A673 (cell line): ENCODE measurements around the gene EPHA6. TPM values are rescaled to one million over a fixed set of nuclear protein-coding genes. Genes with fewer than 3 reads are reported as not detected.

Experiments
- BruUV-seq: library from RNA; stranded (reverse); fragments of 400-500 nt; replicated peaks from 2 replicates; lab custom pipeline; 2021; lab: Mats Ljungman, UMichigan
- CTCF ChIA-PET: fragments of 300-600 bp; sonication (Branson Sonifier 250); formaldehyde crosslinking; loops from one replicate; lab custom pipeline; 2022; ENCODE audit warnings: antibody characterized with exemption; lab: Charles Lee
- POLR2A ChIA-PET: fragments of 300-600 bp; sonication (Branson Sonifier 250); formaldehyde crosslinking; loops from one replicate; lab custom pipeline; 2022; ENCODE audit warnings: antibody characterized with exemption; ENCODE audit not compliant: low non-redundant PET; lab: Charles Lee
- DNase-seq: peaks from one replicate; pipeline ENCODE4 v3.0.0-alpha.2; 2015; ENCODE audit warnings: low spot score
- H3K27ac ChIP-seq: fragments of 200-600 bp; sonication (generic); 2 replicates; pipeline ENCODE4 v1.5.1; 2016; ENCODE audit warnings: mixed run types, low read depth, mild to moderate bottlenecking, mixed read lengths, antibody characterized with exemption, low read length; ENCODE audit not compliant: poor library complexity, severe bottlenecking
- H3K27me3 ChIP-seq: fragments of 200-600 bp; sonication (generic); replicated peaks from 2 replicates; pipeline ENCODE4 v1.6.1; 2017; ENCODE audit warnings: mixed run types, low read depth, mild to moderate bottlenecking, mixed read lengths, antibody characterized with exemption, low read length; ENCODE audit not compliant: insufficient read depth, poor library complexity
- H3K36me3 ChIP-seq: fragments of 200-600 bp; sonication (generic); 2 replicates; pipeline ENCODE4 v1.6.1; 2016; ENCODE audit warnings: mixed run types, mild to moderate bottlenecking, mixed read lengths, antibody characterized with exemption, low read length; ENCODE audit not compliant: insufficient read depth, poor library complexity, severe bottlenecking
- H3K4me1 ChIP-seq: fragments of 200-600 bp; sonication (generic); 2 replicates; pipeline ENCODE4 v1.6.1; 2017; ENCODE audit warnings: mixed run types, mild to moderate bottlenecking, mixed read lengths, antibody characterized with exemption, low read length; ENCODE audit not compliant: insufficient read depth, poor library complexity, severe bottlenecking
- H3K4me3 ChIP-seq: fragments of 200-600 bp; sonication (generic); 2 replicates; pipeline ENCODE4 v1.5.1; 2016; ENCODE audit warnings: low read depth, mixed run types, mild to moderate bottlenecking, mixed read lengths, low read length; ENCODE audit not compliant: poor library complexity, severe bottlenecking
- H3K9me3 ChIP-seq: fragments of 200-600 bp; sonication (generic); 2 replicates; pipeline ENCODE4 v1.6.1; 2016; ENCODE audit warnings: mixed run types, low read depth, mild to moderate bottlenecking, mixed read lengths, antibody characterized with exemption, low read length; ENCODE audit not compliant: poor library complexity, severe bottlenecking
- CTCF ChIP-seq: fragments of 300-800, 200-600 bp; sonication (generic); conservative IDR thresholded peaks from 2 replicates; pipeline ENCODE4 v1.5.1; 2017; ENCODE audit warnings: low read depth, mild to moderate bottlenecking, antibody characterized with exemption, low read length, moderate library complexity, mixed read lengths
- EZH2 ChIP-seq: fragments of 200-600 bp; sonication (generic); IDR thresholded peaks from 2 replicates; pipeline ENCODE4 v1.6.1; 2017; ENCODE audit warnings: borderline replicate concordance, low read depth, mild to moderate bottlenecking, mixed read lengths, antibody characterized with exemption, low read length; ENCODE audit not compliant: poor library complexity, severe bottlenecking
- intact Hi-C: fragments of 100-400 bp; cut with micrococcal nuclease; formaldehyde crosslinking; loops from one replicate; pipeline ENCODE4 v1.10.0; 2022; ENCODE audit not compliant: unreplicated experiment
- total RNA-seq: library from RNA; stranded (reverse); gene quantifications from 2 replicates; pipeline ENCODE4 v1.2.3, GENCODE V29; 2021

EPHA6 gene
- total RNA-seq, 1 experiment from 2014 or later = not detected

GRCh38 chr3:97579365-97579764 lies 765.0 kb downstream of the EPHA6 start:
- Histone ChIP-seq H3K4me3 (no peak overlapping the region), H3K27ac (no peak overlapping the region), H3K27me3 (no peaks in the 10 kb centered on the region), H3K9me3 (no peaks in the 10 kb centered on the region), H3K36me3 (no peaks in the 10 kb centered on the region), H3K4me1 (no peaks in the 10 kb centered on the region)
- DNase-seq = no peak
- no peak for TF ChIP-seq EZH2
- TF ChIP-seq CTCF = no peak
- no TSS peak for BruUV-seq
- CTCF ChIA-PET = no interaction called here
- POLR2A ChIA-PET = no interaction called here
- intact Hi-C loops = no loop called here

GRCh38 chr3:97610626-97611025 lies 796.2 kb downstream of the EPHA6 start:
- H3K4me3 ChIP-seq = no peak overlapping the region
- H3K9me3 ChIP-seq = no peaks in the 10 kb centered on the region
- no peak overlapping the region for H3K27ac ChIP-seq
- H3K36me3 ChIP-seq = no peaks in the 10 kb centered on the region
- POLR2A ChIA-PET = no interaction called here
- no TSS peak for BruUV-seq
- no peaks in the 10 kb centered on the region for H3K4me1 ChIP-seq
- no peak for TF ChIP-seq CTCF
- TF ChIP-seq EZH2 = no peak
- no peak for DNase-seq
- no peaks in the 10 kb centered on the region for H3K27me3 ChIP-seq
- intact Hi-C loops = no loop called here
- CTCF ChIA-PET = no interaction called here

- Histone ChIP-seq H3K36me3 (no peaks in the 10 kb centered on the region), H3K9me3 (no peaks in the 10 kb centered on the region), H3K27ac (no peak overlapping the region), H3K4me1 (no peaks in the 10 kb centered on the region), H3K4me3 (no peak overlapping the region), H3K27me3 (no peaks in the 10 kb centered on the region)
- POLR2A ChIA-PET = no interaction called here
- CTCF ChIA-PET = no interaction called here
- BruUV-seq = no TSS peak
- no peak for DNase-seq
- intact Hi-C loops = no loop called here
- no peak for TF ChIP-seq CTCF
- TF ChIP-seq EZH2 = no peak
Observed at GRCh38 chr3:97612632-97613031, 798.2 kb downstream of the EPHA6 start.
